GM18861 (cell line): ENCODE data around the gene TNS3.
"Not testable (repeated sequence)": the region's sequence is repeated elsewhere in the genome, so short reads cannot be mapped to it uniquely, and the experiment has no call there.

Source experiments
- ATAC-seq: cut with Tn5 transposase; IDR thresholded peaks from one replicate; pipeline ENCODE4 v1.9.1; 2021; ENCODE audit not compliant: unreplicated experiment

Gene TNS3

GRCh38 chr7:47543714-47544113 is 38.2 kb downstream of the TNS3 start:
- no peak for ATAC-seq

- ATAC-seq = no peak
These were observed 38.9 kb downstream of the TNS3 start for GRCh38 chr7:47543056-47543455.

DNA sequence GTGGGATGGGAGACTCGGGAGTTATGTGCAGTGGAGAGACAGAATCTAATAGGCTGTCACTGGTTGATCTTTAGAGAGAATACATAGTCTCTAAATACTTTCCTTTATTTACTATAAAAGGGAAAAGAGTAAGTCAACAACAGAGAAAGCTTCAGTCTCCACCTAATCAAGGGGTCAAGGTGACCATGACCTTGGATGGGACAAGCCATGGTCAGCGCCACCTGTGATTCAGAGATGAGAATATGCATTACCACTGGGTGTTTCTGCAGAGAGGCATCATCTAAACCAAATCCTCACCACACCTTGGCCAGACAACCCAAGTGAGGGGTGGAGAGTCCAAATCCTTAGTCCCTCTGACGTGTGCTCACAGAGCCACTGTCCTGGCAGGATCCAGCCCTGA is 39.9 kb downstream of the TNS3 start:
- ATAC-seq = no peak

DNA sequence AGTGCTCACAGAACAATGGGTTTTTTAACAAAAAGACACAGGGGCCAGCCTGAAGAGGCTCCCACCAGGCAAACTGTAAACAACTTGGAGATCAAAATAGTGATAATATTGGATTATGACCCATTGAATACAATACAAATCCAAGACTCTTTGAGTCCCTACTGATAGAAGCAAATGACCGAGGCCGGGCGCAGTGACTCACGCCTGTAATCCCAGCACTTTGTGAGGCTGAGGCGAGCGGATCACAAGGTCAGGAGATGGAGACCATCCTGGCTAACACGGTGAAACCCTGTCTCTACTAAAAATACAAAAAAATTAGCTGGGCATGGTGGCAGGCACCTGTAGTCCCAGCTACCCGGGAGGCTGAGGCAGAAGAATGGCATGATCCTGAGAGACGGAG is 40.4 kb downstream of the TNS3 start:
- not testable (repeated sequence) for ATAC-seq

DNA sequence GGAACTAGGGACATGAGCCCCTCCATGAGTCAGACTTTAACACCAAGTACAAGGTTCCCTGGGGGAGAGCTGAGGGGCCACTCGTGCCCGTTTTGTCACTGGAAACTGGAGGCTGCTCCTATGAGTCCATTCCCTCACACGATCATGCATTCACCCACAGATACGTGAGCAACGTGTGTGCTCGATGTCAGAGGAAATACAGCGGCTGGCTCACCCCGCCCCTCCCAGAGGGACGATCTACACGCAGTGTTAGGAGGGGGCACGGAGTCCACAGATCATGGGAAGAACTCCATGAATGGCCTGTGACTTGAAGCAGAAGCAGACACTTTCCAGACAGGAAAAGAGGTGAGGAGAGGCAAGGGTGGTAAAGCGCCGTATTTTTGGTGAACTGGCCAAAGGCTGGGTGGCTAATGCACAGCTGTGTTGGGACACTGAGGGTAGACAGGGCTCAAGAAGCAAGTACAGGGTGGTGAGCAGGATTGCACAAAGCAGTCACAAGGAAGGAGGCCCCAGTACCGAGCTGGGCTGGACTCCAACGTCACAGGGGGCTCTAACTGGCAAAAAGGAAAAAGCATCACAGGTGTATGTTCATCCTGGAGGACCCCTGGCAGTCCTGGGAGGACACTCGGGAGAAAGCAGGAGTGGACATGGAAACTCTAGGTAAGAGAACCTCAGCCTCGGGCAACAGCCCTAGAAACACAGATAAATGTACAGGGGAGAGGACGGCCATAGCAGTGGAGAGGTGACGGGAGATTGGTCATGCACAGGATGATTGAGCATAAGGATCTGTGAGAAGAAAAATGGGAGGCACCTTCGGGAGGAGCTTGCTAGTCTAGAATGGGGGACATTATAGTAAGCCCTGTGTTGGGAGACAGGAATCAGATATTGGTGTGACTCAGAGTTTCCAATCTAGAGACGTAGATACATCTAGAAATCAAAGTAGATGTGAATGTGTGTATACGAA is 41.2 kb downstream of the TNS3 start:
- ATAC-seq = no peak

DNA sequence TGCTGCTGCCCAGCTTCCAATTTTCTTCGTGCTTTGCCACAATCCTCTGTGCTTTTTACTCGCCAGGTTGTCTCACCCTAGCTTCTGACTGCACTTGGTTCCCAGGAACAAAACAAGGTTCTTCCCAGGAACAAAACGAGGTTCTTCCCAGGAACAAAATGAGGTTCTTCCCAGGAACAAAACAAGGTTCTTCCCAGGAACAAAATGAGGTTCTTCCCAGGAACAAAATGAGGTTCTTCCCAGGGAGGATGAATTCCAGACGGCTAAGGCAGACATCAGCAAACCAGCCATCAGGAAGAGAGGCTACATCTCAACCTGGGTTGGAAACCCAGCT is 41.9 kb downstream of the TNS3 start:
- ATAC-seq = no peak

- ATAC-seq = no peak
These were observed 42.4 kb downstream of the TNS3 start for GRCh38 chr7:47539398-47540052.

- no peak for ATAC-seq
These were observed 43.0 kb downstream of the TNS3 start for GRCh38 chr7:47538846-47539311.

GRCh38 chr7:47537716-47538675 is 43.9 kb downstream of the TNS3 start:
- no peak for ATAC-seq

DNA sequence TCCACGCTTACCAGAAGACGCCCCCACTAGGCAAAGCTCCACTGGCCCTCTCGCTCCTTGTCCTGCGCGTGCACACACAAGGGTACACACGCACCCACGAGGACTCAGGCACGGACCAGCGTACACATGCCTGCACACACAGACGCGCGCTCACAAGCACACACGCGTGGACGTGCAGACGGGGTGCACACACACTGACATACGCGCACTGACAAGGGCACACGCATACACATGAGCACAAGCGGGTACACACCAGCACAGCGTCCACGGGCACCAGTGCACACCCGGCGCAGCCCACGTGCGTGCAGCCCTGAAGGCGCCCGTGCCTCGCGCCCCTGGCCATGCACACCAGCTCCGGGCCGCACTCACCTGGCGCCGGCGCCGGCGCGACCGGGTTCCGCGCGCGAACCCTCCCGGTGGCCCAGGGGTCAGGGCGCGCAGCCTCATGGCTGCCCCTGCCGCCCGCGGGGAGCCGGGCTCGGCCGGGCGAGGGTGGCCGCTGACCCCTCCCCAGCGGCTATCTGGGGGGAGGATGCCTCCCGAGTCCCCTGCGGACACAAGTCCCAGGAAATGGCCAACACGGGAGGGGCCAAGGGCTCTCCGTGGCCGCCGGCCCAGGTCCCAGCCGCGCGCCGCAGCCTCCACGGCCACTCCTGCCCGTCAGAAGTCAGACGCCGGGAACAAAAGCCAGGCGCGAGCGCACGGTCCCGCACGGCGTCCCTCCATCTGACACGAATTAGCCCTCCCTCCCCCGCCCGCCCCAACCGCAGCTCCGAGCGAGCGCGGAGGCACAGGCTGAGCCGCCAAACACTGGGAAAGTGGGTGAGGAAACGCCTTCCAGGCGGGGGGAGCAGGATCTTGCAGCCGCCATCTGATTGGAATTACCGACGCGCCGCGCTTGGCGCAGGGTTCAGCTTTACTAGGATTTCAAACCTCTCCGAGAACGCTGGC is 45.0 kb downstream of the TNS3 start:
- no peak for ATAC-seq

- ATAC-seq = no peak
These were observed 45.9 kb downstream of the TNS3 start for GRCh38 chr7:47535704-47536628.

DNA sequence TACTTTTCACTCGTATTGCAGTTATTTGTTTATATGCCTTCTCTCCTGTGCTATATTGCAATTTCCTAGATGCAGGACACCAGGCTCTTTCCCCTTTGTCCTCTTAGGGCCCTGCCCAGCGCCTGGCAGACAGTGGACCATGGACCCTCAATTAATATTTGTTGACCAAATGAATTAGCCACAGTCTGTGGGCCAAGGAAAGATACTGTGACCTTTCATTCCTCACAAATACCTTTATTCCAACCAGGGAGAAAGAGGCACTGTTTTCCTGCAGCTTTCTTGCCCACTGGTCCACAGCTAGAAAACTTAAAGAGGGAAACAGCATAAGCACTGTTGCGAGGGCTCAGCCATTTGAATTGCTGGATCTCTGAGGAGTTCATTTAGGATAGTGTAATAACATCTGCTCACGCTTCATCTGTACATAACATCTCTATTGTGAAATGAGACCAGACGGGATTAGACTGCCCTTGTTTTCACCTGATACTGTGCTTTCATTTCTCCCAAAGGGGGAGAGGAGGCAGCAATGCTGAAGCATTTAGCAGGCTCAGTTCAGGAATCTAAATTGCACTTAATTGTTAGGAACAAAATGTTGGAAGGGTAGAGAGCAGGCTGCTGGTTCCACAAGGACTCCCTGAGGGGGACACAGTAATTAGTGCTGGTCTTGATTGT is 46.7 kb downstream of the TNS3 start:
- ATAC-seq = no peak

- ATAC-seq = no peak
These were observed 47.4 kb downstream of the TNS3 start for GRCh38 chr7:47534322-47535034.

DNA sequence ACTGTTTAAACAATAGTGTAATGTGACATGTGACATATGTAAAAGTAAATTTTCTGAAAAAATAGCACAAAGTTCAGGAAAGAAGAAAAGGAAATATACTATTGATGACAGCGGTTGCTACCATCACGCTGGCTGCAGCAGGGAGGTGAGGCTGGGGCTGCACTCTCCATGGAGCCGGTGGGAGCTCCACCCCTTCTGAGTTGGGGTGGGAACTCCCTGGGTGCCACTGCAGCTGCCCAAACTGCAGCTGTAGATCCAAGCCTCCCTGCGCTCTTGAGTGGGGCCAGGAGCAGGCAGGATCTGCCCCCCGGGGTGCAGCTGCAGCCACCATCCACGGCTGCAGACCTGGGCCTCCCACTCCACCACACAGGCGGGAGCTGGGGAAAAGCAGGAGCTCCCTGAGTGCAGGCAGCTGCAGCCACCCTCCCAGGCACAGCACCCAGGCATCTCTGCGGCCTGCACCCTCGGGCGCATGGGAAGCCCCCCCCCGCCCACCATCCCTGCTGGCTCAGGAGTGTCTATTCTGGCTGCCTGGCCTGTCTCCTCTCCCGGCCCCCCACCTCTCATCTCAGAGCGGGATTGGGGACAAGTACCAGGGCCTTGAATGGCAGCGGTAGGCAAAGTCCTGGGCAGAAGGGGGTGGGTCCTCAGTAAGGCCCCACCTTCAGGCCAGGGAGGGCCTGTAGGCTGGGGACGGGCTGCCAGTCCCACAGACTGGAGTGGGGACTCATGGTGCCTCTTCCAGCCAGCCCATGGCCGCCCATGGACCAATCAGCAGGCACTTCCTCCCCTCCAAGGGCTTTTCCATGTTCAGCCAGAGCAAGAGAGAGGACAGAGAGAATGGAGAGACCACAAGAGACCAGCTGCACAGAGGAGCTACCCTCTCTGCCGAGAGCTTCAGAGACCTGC is 50.1 kb downstream of the TNS3 start:
- ATAC-seq = no peak

DNA sequence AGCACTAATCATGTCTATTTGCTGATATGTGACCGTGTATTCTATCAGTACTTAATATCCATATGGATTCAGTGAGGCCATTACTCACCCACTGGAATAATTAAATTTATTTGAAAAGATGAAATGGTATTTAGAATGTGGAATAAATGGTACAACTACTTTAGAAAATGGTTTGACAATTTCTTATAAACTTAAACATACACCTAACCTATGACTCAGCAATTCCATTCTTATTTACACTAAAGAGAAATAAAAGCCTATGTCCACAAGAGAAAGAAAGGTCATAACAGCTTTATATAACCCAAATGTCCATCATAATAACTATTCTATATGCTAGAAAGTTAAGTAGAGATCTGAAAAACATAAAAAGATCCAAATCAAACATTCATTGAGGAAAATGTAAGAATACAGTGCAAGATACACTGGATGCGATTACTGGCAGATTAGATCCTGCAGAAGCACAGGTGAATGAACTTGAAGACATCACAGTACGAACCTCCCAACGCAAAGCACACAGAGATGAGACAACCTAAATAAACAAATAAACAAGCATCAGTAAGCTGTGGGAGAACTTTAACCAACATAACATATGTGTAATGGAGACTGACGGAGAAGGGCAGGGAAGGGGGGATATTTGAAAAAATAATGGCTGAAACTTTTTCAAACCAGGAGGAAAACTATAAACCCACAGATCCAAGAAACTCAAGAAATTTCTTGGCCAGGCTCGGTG is 51.9 kb downstream of the TNS3 start:
- ATAC-seq = no peak

DNA sequence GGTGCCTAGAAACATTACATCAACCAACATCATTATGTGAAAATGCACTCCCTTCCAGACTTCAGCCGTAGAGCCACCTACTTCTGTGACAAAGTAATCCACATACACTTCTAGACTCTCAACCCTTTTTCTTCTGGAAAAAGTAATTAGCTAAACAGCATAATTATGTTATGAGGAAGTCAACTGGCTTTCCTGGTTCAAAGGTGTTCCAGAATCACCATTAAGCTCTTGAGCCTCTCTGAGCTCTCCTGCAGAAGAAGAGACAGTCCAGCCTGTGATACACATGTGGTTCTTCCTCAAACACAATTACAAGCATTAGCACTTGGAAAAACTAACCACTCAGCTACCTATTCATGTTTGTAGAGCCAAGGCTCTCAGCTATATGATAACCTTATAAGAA is 52.5 kb downstream of the TNS3 start:
- no peak for ATAC-seq
